HEK293T (cell line): ENCODE results near the gene PSTPIP1.

ENCODE experiments used
- CTCF ChIA-PET: fragments of 350-600 bp; formaldehyde crosslinking; extraction: SDS; loops from one replicate; lab custom pipeline; 2021; ENCODE audit warnings: antibody characterized with exemption, inconsistent platforms; lab: Yijun Ruan, JAX
- POLR2A ChIA-PET: fragments of 350-600 bp; formaldehyde crosslinking; extraction: SDS; loops from one replicate; lab custom pipeline; 2020; ENCODE audit warnings: antibody characterized with exemption, inconsistent platforms; lab: Yijun Ruan, JAX
- DNase-seq: peaks from one replicate; pipeline ENCODE4 v3.0.0; 2012; ENCODE audit warnings: mixed read lengths; ENCODE audit errors: extremely low spot score
- ARNT ChIP-seq: fragments of 450-650 bp; IDR thresholded peaks from 2 replicates; pipeline ENCODE4 v1.6.1; 2017; ENCODE audit warnings: mild to moderate bottlenecking
- BHLHE40 ChIP-seq: fragments of 450-650 bp; IDR thresholded peaks from 2 replicates; pipeline ENCODE4 v1.6.1; 2016; ENCODE audit warnings: mild to moderate bottlenecking, moderate library complexity, borderline replicate concordance
- CTBP1 ChIP-seq: fragments of 450-650 bp; IDR thresholded peaks from 2 replicates; pipeline ENCODE4 v1.6.1; 2016; ENCODE audit warnings: borderline replicate concordance
- ELF4 ChIP-seq: fragments of 450-650 bp; IDR thresholded peaks from 2 replicates; pipeline ENCODE4 v1.6.1; 2017; ENCODE audit warnings: antibody characterized with exemption
- FOXA1 ChIP-seq: fragments of 450-650 bp; IDR thresholded peaks from 2 replicates; pipeline ENCODE4 v1.6.1; 2016; ENCODE audit warnings: mild to moderate bottlenecking
- FOXK2 ChIP-seq: fragments of 450-650 bp; IDR thresholded peaks from 2 replicates; pipeline ENCODE4 v1.6.1; 2016; ENCODE audit warnings: mild to moderate bottlenecking
- FOXM1 ChIP-seq: fragments of 450-650 bp; IDR thresholded peaks from 2 replicates; pipeline ENCODE4 v1.6.1; 2017; ENCODE audit warnings: mild to moderate bottlenecking, borderline replicate concordance
- HDGF ChIP-seq: fragments of 450-650 bp; IDR thresholded peaks from 2 replicates; pipeline ENCODE4 v1.6.1; 2017; ENCODE audit warnings: antibody characterized with exemption, borderline replicate concordance
- L3MBTL2 ChIP-seq: fragments of 450-650 bp; conservative IDR thresholded peaks from 2 replicates; pipeline ENCODE4 v1.6.1; 2016; ENCODE audit warnings: mild to moderate bottlenecking
- LEF1 ChIP-seq: fragments of 450-650 bp; IDR thresholded peaks from 2 replicates; pipeline ENCODE4 v1.6.1; 2017; ENCODE audit warnings: mild to moderate bottlenecking, borderline replicate concordance
- NFRKB ChIP-seq: fragments of 450-650 bp; IDR thresholded peaks from 2 replicates; pipeline ENCODE4 v1.6.1; 2016; ENCODE audit warnings: mild to moderate bottlenecking, moderate library complexity
- SP1 ChIP-seq: fragments of 450-650 bp; IDR thresholded peaks from 2 replicates; pipeline ENCODE4 v1.6.1; 2017
- SUZ12 ChIP-seq: fragments of 450-650 bp; IDR thresholded peaks from 2 replicates; pipeline ENCODE4 v1.6.1; 2016; ENCODE audit warnings: mild to moderate bottlenecking
- TARDBP ChIP-seq: fragments of 450-650 bp; IDR thresholded peaks from 2 replicates; pipeline ENCODE4 v1.6.1; 2016
- ZNF384 ChIP-seq: fragments of 450-650 bp; IDR thresholded peaks from 2 replicates; pipeline ENCODE4 v1.6.1; 2016
- TF ChIP-seq, protein P1 (sequence below): fragments of 450-650 bp; IDR thresholded peaks from 2 replicates; pipeline ENCODE4 v1.6.1; 2016

PSTPIP1 gene

DNA sequence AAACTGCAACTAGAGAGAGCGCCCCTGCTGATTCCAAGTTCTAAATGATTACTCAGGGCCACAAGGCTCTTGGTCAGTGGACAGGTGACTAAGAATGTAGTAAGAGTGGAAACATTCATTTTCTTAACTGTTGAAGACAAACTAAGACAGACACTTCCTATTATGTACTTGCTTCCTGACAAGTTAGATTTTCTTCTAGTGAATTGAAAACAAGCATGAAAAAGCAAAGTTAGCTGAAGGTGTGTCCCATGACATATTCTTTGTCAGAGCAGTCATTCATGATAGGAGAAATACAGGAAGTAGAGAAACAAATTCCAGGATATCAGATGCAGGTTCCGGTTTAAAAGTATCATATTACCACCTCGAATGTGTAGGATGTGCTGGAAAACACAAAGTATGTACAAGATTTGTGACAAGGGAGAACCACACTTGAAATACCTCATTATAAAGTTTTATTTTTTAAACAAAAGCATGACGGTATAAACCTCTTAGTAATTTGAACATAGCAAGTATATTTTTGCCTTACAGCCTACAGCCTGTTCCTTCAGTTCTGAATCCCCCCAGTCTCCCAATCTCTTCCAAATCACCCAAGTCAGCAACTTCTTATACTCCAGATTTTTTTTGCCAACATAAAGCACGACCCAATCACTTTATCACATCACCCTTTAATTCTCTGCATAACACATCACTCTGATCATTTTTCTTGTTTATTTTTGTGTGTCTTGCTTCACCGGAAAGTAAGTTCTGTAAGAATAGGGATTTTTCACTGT is 69.8 kb downstream of the PSTPIP1 start:
- CTCF ChIA-PET: interaction anchor here (0.7 kb wide), 1 partner anchor 19 kb away, joined by 3 read pairs; no protein-coding TSS in a partner anchor
- POLR2A ChIA-PET: no interaction called here
- TF ChIP-seq TARDBP (no peak), ELF4 (0 out of 2 replicates have a peak, but pooled peaks have one; percentile 27)
- no peak for DNase-seq

DNA sequence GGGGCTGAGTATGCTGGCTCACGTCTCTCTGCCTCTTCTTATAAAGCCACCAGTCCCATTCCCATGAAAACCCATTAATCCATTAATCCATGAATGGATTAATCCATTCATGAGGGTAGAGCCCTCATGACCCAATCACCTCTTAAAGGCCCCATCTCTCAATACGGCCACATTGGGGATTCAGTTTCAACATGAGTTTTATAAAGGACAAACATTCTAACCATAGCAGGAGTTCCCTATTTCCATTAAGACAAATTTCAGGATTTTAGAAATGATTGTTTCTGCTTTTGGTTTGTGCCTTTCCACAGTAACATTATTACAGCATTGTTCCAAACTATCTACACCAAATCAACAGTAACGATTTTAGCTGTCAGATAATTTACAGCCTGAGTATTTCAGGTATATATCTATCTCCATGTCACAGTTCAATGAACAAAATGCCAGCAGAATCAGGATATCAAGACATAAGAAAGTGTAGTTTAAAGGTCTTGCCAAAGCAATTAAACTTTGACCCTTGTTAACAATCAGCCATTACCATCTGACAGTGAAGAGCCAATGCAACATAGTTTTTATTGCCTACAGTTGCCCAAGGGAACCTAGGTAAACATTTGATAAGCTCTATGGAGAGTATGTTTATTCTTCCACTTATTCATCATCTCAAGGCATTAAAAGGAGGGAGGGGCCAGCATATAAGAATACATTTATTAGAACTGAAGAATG is 72.2 kb downstream of the PSTPIP1 start:
- TF ChIP-seq ELF4 (no peak), NFRKB (no peak), LEF1 (peak; percentile 18; the same call in 1 of the 2 replicates), SUZ12 (no peak), FOXM1 (no peak), SP1 (no peak), TARDBP (no peak), HDGF (no peak), BHLHE40 (no peak), ARNT (0 out of 2 replicates have a peak, but pooled peaks have one; percentile 14), FOXK2 (no peak), FOXA1 (peak; percentile 78), CTBP1 (peak; percentile 95), L3MBTL2 (no peak), ZNF384 (no peak)
- TF ChIP-seq, protein P1, sequence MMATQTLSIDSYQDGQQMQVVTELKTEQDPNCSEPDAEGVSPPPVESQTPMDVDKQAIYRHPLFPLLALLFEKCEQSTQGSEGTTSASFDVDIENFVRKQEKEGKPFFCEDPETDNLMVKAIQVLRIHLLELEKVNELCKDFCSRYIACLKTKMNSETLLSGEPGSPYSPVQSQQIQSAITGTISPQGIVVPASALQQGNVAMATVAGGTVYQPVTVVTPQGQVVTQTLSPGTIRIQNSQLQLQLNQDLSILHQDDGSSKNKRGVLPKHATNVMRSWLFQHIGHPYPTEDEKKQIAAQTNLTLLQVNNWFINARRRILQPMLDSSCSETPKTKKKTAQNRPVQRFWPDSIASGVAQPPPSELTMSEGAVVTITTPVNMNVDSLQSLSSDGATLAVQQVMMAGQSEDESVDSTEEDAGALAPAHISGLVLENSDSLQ: peak; percentile 91
- peak; percentile 34 for DNase-seq
- ChIA-PET POLR2A (interaction anchor here (1.0 kb wide), 1 partner anchor 136 kb away, joined by 5 read pairs; the partner anchor contains the start of gene RCN2), CTCF (interaction anchor here (0.5 to 0.7 kb wide), 3 partner anchors 8 to 94 kb away, joined by 3 to 4 read pairs (median 3); no protein-coding TSS in a partner anchor)

DNA sequence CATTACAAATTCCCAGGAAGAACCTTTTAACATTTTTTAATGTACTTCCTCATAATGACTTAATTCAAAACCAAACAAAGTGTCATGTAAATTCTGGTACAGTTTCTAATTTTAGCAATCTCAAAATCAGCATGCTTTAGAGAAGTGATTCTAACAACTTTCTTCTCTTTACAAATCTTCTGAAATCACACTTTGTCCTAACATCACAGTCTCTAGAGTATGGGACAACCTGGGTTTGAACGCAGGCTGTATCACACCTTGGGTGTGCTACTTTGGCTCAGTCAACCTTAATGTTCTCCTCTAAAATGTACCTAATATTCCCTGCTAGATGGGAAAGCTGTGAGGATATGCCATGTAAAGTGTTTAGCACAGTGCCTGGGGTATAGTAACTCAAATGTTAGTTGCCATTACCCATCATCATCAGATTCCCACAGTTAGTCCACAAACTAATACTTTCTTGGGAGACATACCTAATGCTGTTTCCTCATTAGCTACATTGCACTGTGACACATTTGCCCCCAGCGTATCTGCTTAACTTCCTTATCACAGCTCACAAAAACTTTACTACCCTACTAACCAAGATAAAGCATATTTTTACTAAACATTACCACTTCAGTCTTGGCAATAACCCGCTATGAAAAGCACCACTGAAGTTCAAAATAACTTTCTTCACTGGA is 72.9 kb downstream of the PSTPIP1 start:
- ChIA-PET POLR2A (interaction anchor here (1.0 kb wide), 1 partner anchor 137 kb away, joined by 5 read pairs; the partner anchor contains the start of gene RCN2), CTCF (interaction anchor here (0.5 to 0.7 kb wide), 2 partner anchors 33 to 95 kb away, joined by 3 to 4 read pairs; no protein-coding TSS in a partner anchor)
- no peak for DNase-seq
- TF ChIP-seq ELF4: no peak
- no peak for TF ChIP-seq ZNF384
- TF ChIP-seq HDGF: no peak
- no peak for TF ChIP-seq SUZ12
- no peak for TF ChIP-seq LEF1
- TF ChIP-seq, protein P1: no peak
- no peak for TF ChIP-seq ARNT
- no peak for TF ChIP-seq BHLHE40

DNA sequence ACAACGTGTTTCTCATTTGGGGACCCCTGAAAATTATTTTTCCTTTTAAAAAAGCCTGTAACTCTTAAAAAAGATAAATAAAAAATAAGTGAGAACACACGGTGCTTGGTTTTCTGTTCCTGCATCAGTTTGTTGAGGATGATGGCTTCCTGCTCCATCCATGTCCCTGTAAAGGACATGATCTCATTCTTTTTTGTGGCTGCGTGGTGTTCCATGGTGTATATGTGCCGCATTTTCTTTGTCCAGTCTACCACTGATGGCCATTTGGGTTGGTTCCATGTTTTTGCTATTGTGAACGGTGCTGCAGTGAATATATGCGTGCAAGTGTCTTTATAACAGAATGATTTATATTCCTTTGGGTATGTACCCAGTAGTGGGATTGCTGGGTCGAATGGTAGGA is 73.7 kb downstream of the PSTPIP1 start:
- TF ChIP-seq L3MBTL2 (no peak), HDGF (no peak), BHLHE40 (no peak), CTBP1 (no peak), NFRKB (no peak)
- ChIA-PET POLR2A (interaction anchor here (1.5 kb wide), 1 partner anchor 8 kb away, joined by 4 read pairs; no protein-coding TSS in a partner anchor), CTCF (interaction anchor here (1.7 kb wide), 1 partner anchor 95 kb away, joined by 3 read pairs; no protein-coding TSS in a partner anchor)
- no peak for DNase-seq

DNA sequence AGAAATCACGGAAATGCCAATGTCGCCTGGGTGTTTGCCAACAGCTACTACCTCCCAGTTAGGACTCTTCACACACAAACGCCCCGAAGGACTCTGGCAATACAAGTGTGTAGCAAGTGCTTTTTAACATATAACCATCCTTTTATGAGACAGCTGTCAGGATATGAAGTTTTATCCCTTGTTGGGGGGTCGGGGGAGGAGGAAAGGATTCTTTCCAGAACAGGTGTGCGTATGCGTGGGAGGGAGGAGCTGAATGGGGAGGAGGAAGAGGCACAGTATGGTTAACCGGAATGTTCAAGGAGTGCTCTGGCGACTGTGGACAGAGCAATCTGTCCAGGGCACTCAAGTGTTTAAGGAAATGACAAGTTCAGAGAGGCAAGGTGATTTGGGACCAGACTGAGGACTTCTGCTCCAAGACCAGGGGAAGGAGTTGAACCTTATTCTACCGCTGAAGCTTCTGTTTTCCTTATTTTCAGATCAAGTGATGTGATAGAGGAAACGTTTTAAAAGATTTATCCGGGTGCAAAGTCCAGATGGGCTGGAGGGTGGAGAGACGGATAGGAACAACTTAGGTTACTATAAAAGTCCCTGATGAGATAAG is 74.7 kb downstream of the PSTPIP1 start:
- TF ChIP-seq SP1: no peak
- TF ChIP-seq, protein P1: no peak
- TF ChIP-seq NFRKB: no peak
- TF ChIP-seq FOXA1: no peak
- TF ChIP-seq SUZ12: no peak
- no peak for TF ChIP-seq ELF4
- TF ChIP-seq L3MBTL2: no peak
- TF ChIP-seq ARNT: no peak
- no peak for TF ChIP-seq LEF1
- no peak for TF ChIP-seq HDGF
- TF ChIP-seq BHLHE40: no peak
- TF ChIP-seq FOXK2: no peak
- CTCF ChIA-PET: interaction anchor here (1.7 kb wide), 1 partner anchor 96 kb away, joined by 3 read pairs; no protein-coding TSS in a partner anchor
- POLR2A ChIA-PET: interaction anchor here (0.6 to 1.5 kb wide), 2 partner anchors 9 to 44 kb away, joined by 3 to 4 read pairs; no protein-coding TSS in a partner anchor
- no peak for DNase-seq
